ENCODE results near the gene HTRA3. TPM values are rescaled to one million over a fixed set of nuclear protein-coding genes. Genes with fewer than 3 reads are reported as not detected.

The HTRA3 gene
- total RNA-seq, 1 experiment from 2014 or later: 2.8 TPM

- no peak overlapping the region for H3K4me2 ChIP-seq (ENCODE audit: low read length)
- H3K79me2 ChIP-seq (ENCODE audit: low read length): no peaks in the 10 kb centered on the region
- H3K9ac ChIP-seq (ENCODE audit: low read length): no peak overlapping the region
- no peak overlapping the region for H3K4me3 ChIP-seq (ENCODE audit: low read length)
- ChIA-PET CTCF (no interaction called here), POLR2A (ENCODE audit: unreplicated experiment) (no interaction called here)
- intact Hi-C loops (cut with micrococcal nuclease): no loop called here
- no peak overlapping the region for H3K27ac ChIP-seq (ENCODE audit: low read length)
- TF ChIP-seq, protein P1, sequence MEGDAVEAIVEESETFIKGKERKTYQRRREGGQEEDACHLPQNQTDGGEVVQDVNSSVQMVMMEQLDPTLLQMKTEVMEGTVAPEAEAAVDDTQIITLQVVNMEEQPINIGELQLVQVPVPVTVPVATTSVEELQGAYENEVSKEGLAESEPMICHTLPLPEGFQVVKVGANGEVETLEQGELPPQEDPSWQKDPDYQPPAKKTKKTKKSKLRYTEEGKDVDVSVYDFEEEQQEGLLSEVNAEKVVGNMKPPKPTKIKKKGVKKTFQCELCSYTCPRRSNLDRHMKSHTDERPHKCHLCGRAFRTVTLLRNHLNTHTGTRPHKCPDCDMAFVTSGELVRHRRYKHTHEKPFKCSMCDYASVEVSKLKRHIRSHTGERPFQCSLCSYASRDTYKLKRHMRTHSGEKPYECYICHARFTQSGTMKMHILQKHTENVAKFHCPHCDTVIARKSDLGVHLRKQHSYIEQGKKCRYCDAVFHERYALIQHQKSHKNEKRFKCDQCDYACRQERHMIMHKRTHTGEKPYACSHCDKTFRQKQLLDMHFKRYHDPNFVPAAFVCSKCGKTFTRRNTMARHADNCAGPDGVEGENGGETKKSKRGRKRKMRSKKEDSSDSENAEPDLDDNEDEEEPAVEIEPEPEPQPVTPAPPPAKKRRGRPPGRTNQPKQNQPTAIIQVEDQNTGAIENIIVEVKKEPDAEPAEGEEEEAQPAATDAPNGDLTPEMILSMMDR (conservative IDR thresholded peaks at IDR 0.05; ENCODE audit: low read depth, low read length): no peak
- TF ChIP-seq EZH2phosphoT487 (IDR thresholded peaks at IDR 0.05; ENCODE audit: borderline replicate concordance, low read length) (no peak), EZH2 (IDR thresholded peaks at IDR 0.05; ENCODE audit: low read length, unreplicated experiment) (no peak)
- no peaks in the 10 kb centered on the region for H3K9me3 ChIP-seq (ENCODE audit: low read length)
- no peaks in the 10 kb centered on the region for H3K27me3 ChIP-seq (ENCODE audit: low read length)
- H3K4me1 ChIP-seq (ENCODE audit: insufficient read depth, low read length): peaks cover 24% of the 10 kb centered on the region
- no peaks in the 10 kb centered on the region for H3F3A ChIP-seq (ENCODE audit: low read length, unreplicated experiment)
- H3K36me3 ChIP-seq (ENCODE audit: low read depth, low read length): no peaks in the 10 kb centered on the region
- DNase-seq: no peak
- no peak for ATAC-seq
- BruUV-seq (replicated peaks): no TSS peak
- H3K9me2 ChIP-seq (replicated peaks; ENCODE audit: low read length): no peaks in the 10 kb centered on the region
- no peaks in the 10 kb centered on the region for H4K20me1 ChIP-seq (ENCODE audit: low read length)
- H2AFZ ChIP-seq (ENCODE audit: low read length): no peak overlapping the region
Measured at GRCh38 chr4:8274765-8275547, 5.4 kb downstream of the HTRA3 start.

DNA sequence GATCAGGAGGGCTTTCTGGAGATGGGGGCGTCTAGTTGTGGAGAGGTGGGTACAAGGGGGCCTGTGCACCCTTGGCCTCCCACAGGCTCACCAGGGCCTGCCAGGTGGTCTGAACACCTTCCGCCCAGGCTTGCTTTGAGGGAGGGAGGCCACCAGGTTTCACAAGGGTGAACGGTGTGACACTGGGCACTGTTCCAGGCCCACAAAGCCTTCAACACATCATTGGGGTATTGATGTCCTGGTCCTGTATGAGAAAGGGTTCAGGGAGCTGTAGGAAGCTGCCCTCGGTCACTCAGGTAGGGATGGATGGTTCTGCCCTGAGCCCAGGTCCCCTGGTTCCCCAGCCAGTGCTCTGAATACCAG lies 6.0 kb downstream of the HTRA3 start:
- H3K4me3 ChIP-seq (ENCODE audit: low read length): no peak overlapping the region
- H3K9me3 ChIP-seq (ENCODE audit: low read length): no peaks in the 10 kb centered on the region
- intact Hi-C loops (cut with micrococcal nuclease): no loop called here
- POLR2A ChIA-PET (ENCODE audit: unreplicated experiment): no interaction called here
- H3K27me3 ChIP-seq (ENCODE audit: low read length): no peaks in the 10 kb centered on the region
- DNase-seq (no peak), ATAC-seq (no peak)
- no peak overlapping the region for H3K4me2 ChIP-seq (ENCODE audit: low read length)
- H4K20me1 ChIP-seq (ENCODE audit: low read length): no peaks in the 10 kb centered on the region
- CTCF ChIA-PET: no interaction called here
- no peaks in the 10 kb centered on the region for H3K9me2 ChIP-seq (replicated peaks; ENCODE audit: low read length)
- H3F3A ChIP-seq (ENCODE audit: low read length, unreplicated experiment): no peaks in the 10 kb centered on the region
- BruUV-seq (replicated peaks): no TSS peak
- no peak overlapping the region for H2AFZ ChIP-seq (ENCODE audit: low read length)
- H3K36me3 ChIP-seq (ENCODE audit: low read depth, low read length): no peaks in the 10 kb centered on the region
- H3K27ac ChIP-seq (ENCODE audit: low read length): no peak overlapping the region
- no peak overlapping the region for H3K9ac ChIP-seq (ENCODE audit: low read length)
- H3K79me2 ChIP-seq (ENCODE audit: low read length): no peaks in the 10 kb centered on the region
- TF ChIP-seq, protein P1 (conservative IDR thresholded peaks at IDR 0.05; ENCODE audit: low read depth, low read length): no peak
- no peak for TF ChIP-seq EZH2 (IDR thresholded peaks at IDR 0.05; ENCODE audit: low read length, unreplicated experiment)
- no peak for TF ChIP-seq EZH2phosphoT487 (IDR thresholded peaks at IDR 0.05; ENCODE audit: borderline replicate concordance, low read length)
- peaks cover 24% of the 10 kb centered on the region for H3K4me1 ChIP-seq (ENCODE audit: insufficient read depth, low read length)
